Neutrophil (primary cell): ENCODE results near the gene PAMR1.

ENCODE experiments used
- H3K27ac ChIP-seq: fragments of 200-600 bp; sonication (generic); 2 replicates; pipeline ENCODE4 v1.5.1; 2016; ENCODE audit warnings: mild to moderate bottlenecking, moderate library complexity
- H3K27me3 ChIP-seq: fragments of 200-600 bp; sonication (generic); 2 replicates; pipeline ENCODE4 v1.6.0; 2016; ENCODE audit warnings: mild to moderate bottlenecking
- H3K36me3 ChIP-seq: fragments of 200-600 bp; sonication (generic); 2 replicates; pipeline ENCODE4 v1.5.1; 2017
- H3K4me1 ChIP-seq, 2 experiments: fragments of 200-600 bp in 1 of 2; sonication (generic) in 1 of 2; 1 replicate in 1 of 2; 2 replicates in 1 of 2; pipeline versions ENCODE4 v1.5.1 to v1.6.1; 2013 to 2016; ENCODE audit warnings: low read depth in 1 of 2, low read length in 1 of 2, mild to moderate bottlenecking in 1 of 2, moderate library complexity in 1 of 2; ENCODE audit not compliant: control insufficient read depth in 1 of 2, insufficient read depth in 1 of 2
- H3K4me3 ChIP-seq, 2 experiments: fragments of 200-600 bp in 1 of 2; sonication (generic) in 1 of 2; 1 replicate in 1 of 2; 2 replicates in 1 of 2; pipeline ENCODE4 v1.5.1; 2013 to 2016; ENCODE audit warnings: low read depth in 1 of 2, low read length in 1 of 2, mild to moderate bottlenecking in 1 of 2, moderate library complexity in 1 of 2
- H3K9me3 ChIP-seq: fragments of 200-600 bp; sonication (generic); 2 replicates; pipeline ENCODE4 v1.5.1; 2016
- CTCF ChIP-seq: fragments of 200-600 bp; sonication (generic); IDR thresholded peaks from 2 replicates; pipeline ENCODE4 v1.5.1; 2016; ENCODE audit warnings: antibody characterized with exemption

PAMR1 gene

DNA sequence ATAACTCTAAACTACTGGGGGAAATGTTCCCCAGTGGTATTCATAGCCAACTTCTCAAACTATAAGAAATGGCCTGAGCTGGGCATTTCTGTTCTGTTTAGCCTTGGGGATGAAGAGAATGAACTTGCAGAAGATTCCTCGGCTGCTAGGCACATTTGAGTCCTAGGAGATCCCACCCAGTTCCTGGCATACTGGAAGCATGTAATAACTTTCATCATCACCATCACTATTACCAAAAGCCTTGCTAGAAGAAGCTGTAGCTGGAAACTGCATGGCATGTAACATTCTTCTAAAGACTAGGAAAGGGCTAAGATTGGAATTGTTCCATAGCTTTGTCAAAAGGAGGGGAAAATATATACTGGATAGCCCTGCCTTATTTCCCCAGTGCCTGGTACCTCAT lies 65.9 kb downstream of the PAMR1 start:
- no peak overlapping the region for H3K27ac ChIP-seq
- no peak for TF ChIP-seq CTCF
- H3K4me3 ChIP-seq: no peak overlapping the region
- H3K4me1 ChIP-seq: no peaks in the 10 kb centered on the region
- peaks cover 63% of the 10 kb centered on the region for H3K27me3 ChIP-seq
- no peaks in the 10 kb centered on the region for H3K36me3 ChIP-seq
- H3K9me3 ChIP-seq: no peaks in the 10 kb centered on the region

DNA sequence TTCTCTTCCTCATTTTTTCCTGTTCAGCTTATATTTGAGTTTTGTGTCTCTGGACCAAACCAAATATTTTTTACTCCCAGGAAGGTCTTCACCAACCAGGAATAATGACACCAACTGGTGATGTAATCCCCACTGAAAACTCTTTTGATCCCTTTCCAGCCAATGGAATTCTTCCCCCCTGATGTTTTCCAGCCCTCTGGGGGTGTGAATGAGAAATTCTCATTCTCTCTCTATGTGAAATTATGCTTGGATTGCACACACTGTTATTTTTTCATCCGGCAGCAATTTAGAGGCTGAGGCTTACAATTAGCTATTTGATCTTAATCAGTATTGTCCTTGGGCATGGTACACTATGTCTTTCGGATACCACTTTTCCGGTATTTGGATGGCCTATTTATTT lies 66.6 kb downstream of the PAMR1 start:
- Histone ChIP-seq H3K36me3 (no peaks in the 10 kb centered on the region), H3K4me1 (no peaks in the 10 kb centered on the region), H3K9me3 (no peaks in the 10 kb centered on the region), H3K27me3 (peaks cover 68% of the 10 kb centered on the region), H3K27ac (no peak overlapping the region), H3K4me3 (no peak overlapping the region)
- no peak for TF ChIP-seq CTCF

DNA sequence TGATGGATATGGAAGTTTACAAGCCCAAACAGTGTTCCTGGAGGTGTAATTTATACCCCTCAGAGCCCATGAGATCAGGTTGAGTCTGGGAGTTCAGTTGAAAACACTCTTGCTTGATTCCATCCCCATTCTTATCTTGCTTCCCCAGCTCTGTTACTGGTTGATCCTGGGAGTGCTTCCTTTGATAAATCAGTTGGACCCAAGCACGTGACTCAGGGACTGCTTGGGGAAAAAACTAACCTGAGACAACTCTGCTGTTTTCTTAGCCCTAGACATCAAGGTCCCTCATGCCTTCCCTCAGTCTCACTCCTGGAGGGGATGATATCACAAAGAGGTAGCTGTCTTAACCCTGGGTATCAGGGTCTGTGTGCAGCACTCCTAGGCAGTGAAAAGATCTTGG lies 71.1 kb downstream of the PAMR1 start:
- Histone ChIP-seq H3K4me1 (no peaks in the 10 kb centered on the region), H3K27ac (no peak overlapping the region), H3K4me3 (no peak overlapping the region), H3K9me3 (no peaks in the 10 kb centered on the region), H3K27me3 (peaks cover 64% of the 10 kb centered on the region), H3K36me3 (no peaks in the 10 kb centered on the region)
- TF ChIP-seq CTCF: no peak

GRCh38 chr11:35436581-35437250 lies 88.7 kb downstream of the PAMR1 start:
- H3K27ac ChIP-seq: no peak overlapping the region

DNA sequence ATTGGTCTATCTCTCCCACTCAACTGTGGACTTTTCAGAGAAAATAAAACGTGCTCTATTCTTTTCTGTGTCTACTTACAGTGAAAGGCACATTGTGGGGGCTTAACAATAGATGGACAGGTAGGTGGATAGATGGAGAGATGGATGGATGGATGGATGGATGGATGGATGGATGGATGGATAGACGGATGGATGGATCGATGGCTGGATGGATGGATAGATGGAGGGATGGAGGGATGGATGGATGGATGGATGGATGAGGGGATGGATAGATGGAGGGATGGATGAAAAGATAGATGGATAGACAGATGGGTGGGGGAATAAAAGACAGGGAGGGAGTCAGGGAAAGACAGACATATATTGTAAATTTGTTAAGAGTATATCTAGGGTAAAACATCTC lies 91.8 kb downstream of the PAMR1 start:
- Histone ChIP-seq H3K27me3 (peaks cover 77% of the 10 kb centered on the region), H3K4me1 (peaks cover 0 to 3% of the 10 kb centered on the region in 2 experiments), H3K27ac (no peak overlapping the region), H3K9me3 (no peaks in the 10 kb centered on the region), H3K36me3 (no peaks in the 10 kb centered on the region), H3K4me3 (no peak overlapping the region)
- no peak for TF ChIP-seq CTCF

More at GRCh38 chr11:35436581-35437250, 88.7 kb downstream of the PAMR1 start:
- Histone ChIP-seq H3K36me3 (no peaks in the 10 kb centered on the region), H3K9me3 (no peaks in the 10 kb centered on the region), H3K4me1 (peaks cover 0 to 6% of the 10 kb centered on the region in 2 experiments), H3K27me3 (peaks cover 77% of the 10 kb centered on the region), H3K4me3 (no peak overlapping the region)
- no peak for TF ChIP-seq CTCF
